GM12875 (cell line): ENCODE measurements around the gene SLC66A2.

Experiments used
- H3K4me3 ChIP-seq: one replicate; pipeline ENCODE4 v1.5.1; 2011; ENCODE audit warnings: low read depth, low read length, control low read depth
- TF ChIP-seq, protein P1 (sequence below): IDR thresholded peaks from 2 replicates; pipeline ENCODE4 v1.5.1; 2011; ENCODE audit warnings: low read depth, mild to moderate bottlenecking, control low read depth, inconsistent platforms, low read length, moderate library complexity, borderline replicate concordance; ENCODE audit not compliant: insufficient read depth

Gene SLC66A2

DNA sequence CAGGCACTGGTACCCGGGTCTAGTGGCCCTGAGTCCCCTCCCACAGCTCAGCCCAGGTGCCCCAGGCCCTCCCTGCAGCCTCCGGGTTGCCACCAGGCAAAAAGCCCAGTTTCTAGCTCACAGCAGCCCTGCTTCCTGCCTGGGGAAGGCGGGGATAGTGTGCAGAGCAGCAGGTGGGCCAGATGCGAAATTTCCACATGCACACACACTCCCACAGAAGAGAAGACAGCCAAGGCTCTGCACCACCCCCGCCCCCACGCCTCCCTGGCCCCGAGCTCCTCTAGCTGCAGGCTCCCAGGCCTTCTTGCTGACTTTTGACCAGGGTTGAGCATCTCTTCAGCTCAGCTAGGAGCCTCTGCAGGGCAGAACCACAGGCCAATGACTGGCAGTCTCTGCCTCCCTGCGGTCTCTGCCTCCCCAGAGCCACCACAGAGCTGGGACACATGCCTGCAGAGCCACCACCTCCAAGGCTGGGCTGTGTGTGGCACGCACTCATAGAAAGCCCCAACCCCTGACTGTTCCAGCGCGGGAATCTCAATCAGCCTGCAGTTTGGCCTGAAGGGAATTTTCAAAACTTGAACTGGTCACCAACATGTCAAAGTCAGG is 7.2 kb downstream of the SLC66A2 start:
- TF ChIP-seq, protein P1, sequence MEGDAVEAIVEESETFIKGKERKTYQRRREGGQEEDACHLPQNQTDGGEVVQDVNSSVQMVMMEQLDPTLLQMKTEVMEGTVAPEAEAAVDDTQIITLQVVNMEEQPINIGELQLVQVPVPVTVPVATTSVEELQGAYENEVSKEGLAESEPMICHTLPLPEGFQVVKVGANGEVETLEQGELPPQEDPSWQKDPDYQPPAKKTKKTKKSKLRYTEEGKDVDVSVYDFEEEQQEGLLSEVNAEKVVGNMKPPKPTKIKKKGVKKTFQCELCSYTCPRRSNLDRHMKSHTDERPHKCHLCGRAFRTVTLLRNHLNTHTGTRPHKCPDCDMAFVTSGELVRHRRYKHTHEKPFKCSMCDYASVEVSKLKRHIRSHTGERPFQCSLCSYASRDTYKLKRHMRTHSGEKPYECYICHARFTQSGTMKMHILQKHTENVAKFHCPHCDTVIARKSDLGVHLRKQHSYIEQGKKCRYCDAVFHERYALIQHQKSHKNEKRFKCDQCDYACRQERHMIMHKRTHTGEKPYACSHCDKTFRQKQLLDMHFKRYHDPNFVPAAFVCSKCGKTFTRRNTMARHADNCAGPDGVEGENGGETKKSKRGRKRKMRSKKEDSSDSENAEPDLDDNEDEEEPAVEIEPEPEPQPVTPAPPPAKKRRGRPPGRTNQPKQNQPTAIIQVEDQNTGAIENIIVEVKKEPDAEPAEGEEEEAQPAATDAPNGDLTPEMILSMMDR: no peak
- H3K4me3 ChIP-seq: no peak overlapping the region

DNA sequence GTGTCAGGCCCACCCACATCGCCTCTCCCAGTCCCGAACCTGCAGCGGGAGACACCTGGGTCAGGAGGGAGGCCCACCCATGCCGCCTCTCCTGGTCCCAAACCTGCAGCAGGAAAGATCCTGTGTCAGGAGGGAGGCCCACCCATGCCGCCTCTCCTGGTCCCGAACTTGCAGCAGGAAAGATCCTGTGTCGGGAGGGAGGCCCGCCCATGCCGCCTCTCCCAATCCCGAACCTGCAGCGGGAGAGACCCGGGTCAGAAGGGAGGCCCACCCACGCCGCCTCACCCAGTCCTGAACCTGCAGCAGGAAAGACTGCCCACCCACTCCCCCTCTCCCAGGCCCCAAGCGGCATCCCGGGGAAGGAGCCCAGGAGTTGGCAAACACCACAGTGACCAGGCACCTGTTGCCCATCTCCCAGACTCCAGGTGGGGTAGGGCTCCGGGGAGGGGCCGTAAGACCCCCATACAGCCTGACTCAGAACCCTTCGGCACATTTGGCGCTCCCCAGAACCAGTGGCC is 7.8 kb downstream of the SLC66A2 start:
- TF ChIP-seq, protein P1: no peak
- H3K4me3 ChIP-seq: no peak overlapping the region

DNA sequence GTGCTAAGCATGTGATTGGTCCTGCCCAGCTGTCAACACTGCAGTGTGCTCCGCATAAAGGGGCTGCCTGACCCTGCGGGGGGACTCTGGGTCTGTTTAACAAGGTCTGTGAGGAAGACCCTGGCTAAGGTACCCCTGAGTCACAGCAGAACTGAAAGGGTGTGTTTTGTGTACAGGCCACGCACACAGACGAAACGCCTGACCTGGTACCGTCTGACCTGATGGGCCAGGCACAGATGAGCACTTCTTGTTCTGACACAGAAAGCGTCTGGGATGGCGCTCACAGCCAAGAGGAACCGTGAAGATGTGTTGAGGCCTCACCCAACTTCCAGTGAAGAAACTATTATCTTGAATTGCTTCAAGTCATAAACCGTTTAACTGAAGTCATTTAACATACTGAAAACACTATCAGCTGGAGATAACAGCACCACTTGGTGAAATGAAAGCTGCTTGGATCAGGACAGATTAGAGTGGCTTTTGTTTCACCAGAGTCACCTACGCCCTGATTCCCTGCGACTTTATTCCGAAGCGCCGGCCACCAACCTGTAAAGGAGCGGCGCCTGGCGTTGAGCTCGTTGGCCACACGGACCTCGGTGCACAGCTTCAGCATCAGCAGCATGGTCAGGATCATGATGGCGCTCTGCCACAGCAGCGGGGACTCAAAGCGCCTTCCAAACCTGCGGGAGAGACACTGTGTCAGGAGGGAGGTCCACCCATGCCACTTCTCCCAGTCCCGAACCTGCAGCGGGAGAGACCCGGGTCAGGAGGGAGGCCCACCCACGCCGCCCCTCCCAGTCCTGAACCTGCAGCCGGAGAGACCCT is 8.5 kb downstream of the SLC66A2 start:
- TF ChIP-seq, protein P1: no peak
- H3K4me3 ChIP-seq: no peak overlapping the region

DNA sequence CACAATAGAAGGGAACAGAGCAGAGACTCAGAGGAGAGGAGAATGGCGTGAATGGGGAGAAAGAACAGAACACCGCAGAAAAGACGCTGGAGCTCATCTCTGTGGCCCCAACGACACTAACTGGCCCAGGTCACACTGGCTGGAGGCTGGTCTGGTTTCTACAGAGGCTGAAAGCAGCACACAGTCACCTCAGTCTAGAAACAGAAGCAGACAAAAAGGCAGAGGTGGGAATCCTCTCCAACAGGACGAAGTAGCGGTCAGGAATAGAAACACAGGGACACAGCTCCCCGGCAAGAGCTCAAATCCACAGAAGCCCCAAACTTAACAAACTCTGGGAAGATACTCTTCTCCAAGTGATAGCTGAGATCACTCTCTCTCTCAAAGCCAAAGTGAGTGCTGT is 9.2 kb downstream of the SLC66A2 start:
- H3K4me3 ChIP-seq: no peak overlapping the region
- TF ChIP-seq, protein P1: no peak

DNA sequence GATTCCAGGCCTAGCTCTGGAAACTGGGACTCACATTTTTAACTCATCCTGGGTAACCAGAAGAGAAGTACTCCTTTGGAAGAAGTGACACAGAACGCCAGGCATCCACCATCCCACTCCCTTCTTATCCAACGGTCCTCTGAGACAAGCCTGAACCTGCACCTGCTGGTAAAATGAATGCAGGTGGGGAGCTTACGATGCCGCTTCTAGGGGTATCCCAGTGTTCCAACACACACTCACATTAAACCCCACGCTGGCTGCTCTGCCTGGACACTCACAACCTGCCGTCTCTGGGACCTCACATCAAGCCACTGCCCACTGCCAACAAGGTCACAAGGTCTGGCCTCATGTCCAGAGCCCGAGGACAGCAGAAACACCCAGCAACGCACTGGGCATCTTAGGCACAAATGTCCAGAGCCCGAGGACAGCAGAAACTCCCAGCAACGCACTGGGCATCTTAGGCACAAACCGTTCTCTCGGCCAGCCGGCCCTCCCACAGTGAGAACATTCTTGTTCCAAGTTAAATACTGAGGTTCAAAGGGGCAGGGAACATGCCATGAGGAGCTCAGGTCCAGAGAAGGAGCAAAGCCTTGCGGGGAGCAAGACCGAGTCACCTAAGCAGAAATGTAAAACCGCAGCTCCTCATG is 9.9 kb downstream of the SLC66A2 start:
- TF ChIP-seq, protein P1: no peak
- no peak overlapping the region for H3K4me3 ChIP-seq

DNA sequence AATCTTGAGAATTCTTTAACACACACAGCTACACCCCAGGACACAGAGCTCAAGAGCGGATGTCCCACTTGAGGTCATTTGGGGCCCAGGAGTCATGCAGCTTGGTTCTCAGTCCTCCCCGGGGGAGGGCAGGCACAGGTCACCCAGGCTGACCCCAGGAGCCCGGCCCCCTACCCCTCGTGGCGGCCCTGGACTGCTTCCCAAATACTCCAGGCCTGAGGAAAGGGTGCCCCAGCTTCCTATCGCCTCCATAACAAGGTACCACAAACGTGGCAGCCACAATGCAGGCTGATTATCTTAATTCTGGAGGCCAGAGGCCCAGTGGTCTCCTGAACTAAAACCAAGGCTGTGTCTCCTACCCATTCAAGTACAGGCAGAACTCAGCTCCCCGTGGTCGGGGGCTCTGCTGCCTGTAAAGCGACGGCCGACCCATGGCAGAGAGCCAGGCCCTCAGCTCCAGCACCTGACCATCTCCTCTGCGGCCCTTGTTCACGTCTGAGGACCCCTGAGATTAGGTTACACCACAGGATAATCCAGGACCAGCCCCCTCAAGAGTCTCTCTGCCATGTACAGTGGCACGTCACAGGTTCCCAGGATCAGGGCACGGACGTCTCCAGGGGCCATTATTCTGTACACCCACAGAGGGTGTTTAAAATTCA is 10.5 kb downstream of the SLC66A2 start:
- no peak overlapping the region for H3K4me3 ChIP-seq
- TF ChIP-seq, protein P1: no peak
